Measurements from ENCODE around the gene FN3K. TPM values are rescaled to one million over a fixed set of nuclear protein-coding genes. Genes with fewer than 3 reads are reported as not detected.
A peak's percentile ranks its signal among the peaks of the same experiment; 100 is the strongest.

The FN3K gene
- total and polyA plus RNA-seq, 2 of the 13 experiments (the other 11 are each of a cell fraction or from before 2014, with no cell fraction given): 3.5 to 12.2 TPM

- TF ChIP-seq HNF1A (IDR thresholded peaks at IDR 0.05; ENCODE audit: low read depth): peak; percentile 58; the same call in 1 of the 2 replicates
- peak; percentile 95 for TF ChIP-seq HNF1A (CRISPR knock-in tag; IDR thresholded peaks at IDR 0.05; ENCODE audit: borderline replicate concordance)
- TF ChIP-seq ZNF790 (CRISPR knock-in tag; IDR thresholded peaks at IDR 0.05; ENCODE audit: borderline replicate concordance): peak; percentile 92; the same call in 1 of the 2 replicates
- peak; percentile 90 for TF ChIP-seq ZSCAN22 (CRISPR knock-in tag; IDR thresholded peaks at IDR 0.05)
- peak; percentile 99 for TF ChIP-seq ZBTB4 (CRISPR knock-in tag; IDR thresholded peaks at IDR 0.05; ENCODE audit: borderline replicate concordance)
- peak; percentile 100 for TF ChIP-seq ZNF782 (CRISPR knock-in tag; IDR thresholded peaks at IDR 0.05; ENCODE audit: borderline replicate concordance)
- peak; percentile 91 for TF ChIP-seq PAWR (CRISPR knock-in tag; IDR thresholded peaks at IDR 0.05; ENCODE audit: borderline replicate concordance)
- peak; percentile 99 for TF ChIP-seq TIGD3 (CRISPR knock-in tag; IDR thresholded peaks at IDR 0.05; ENCODE audit: borderline replicate concordance)
- TF ChIP-seq KLF11 (CRISPR knock-in tag; IDR thresholded peaks at IDR 0.05): peak; percentile 100
- TF ChIP-seq ZZZ3 (CRISPR knock-in tag; IDR thresholded peaks at IDR 0.05; ENCODE audit: borderline replicate concordance): peak; percentile 99; the same call in 1 of the 2 replicates
- TF ChIP-seq TSC22D2 (CRISPR knock-in tag; IDR thresholded peaks at IDR 0.05; ENCODE audit: borderline replicate concordance): peak; percentile 99
- TF ChIP-seq KDM2A (CRISPR knock-in tag; IDR thresholded peaks at IDR 0.05; ENCODE audit: borderline replicate concordance, low read depth): peak; percentile 97
- TF ChIP-seq ATM (IDR thresholded peaks at IDR 0.05; ENCODE audit: borderline replicate concordance): no peak
- TF ChIP-seq STAT6 (CRISPR knock-in tag; IDR thresholded peaks at IDR 0.05; ENCODE audit: borderline replicate concordance): no peak; the same call in none of the 2 replicates
- TF ChIP-seq NFKBIZ (CRISPR knock-in tag; IDR thresholded peaks at IDR 0.05): peak; percentile 99
Observed at GRCh38 chr17:82737967-82738877, 2.8 kb downstream of the FN3K start (continued).
